SK-N-SH (cell line): ENCODE data around the gene SLC25A18. TPM values are rescaled to one million over a fixed set of nuclear protein-coding genes. Genes with fewer than 3 reads are reported as not detected.

ENCODE experiments used
- CTCF ChIA-PET: fragments of 300-600, 350-600 bp; formaldehyde crosslinking; extraction: SDS; loops from one replicate; lab custom pipeline; 2021; lab: Yijun Ruan, JAX
- POLR2A ChIA-PET: fragments of 350-600 bp; sonication (Branson Sonifier 250); formaldehyde crosslinking; extraction: SDS; loops from one replicate; lab custom pipeline; 2020; ENCODE audit warnings: antibody characterized with exemption, inconsistent platforms; lab: Yijun Ruan, JAX
- DNase-seq: peaks from one replicate; pipeline ENCODE4 v3.0.0; 2012
- H2AFZ ChIP-seq: fragments of 200-600 bp; sonication (generic); 2 replicates; pipeline ENCODE4 v1.8.1; 2016; ENCODE audit warnings: antibody characterized with exemption, mild to moderate bottlenecking, low read depth
- H3F3A ChIP-seq: fragments of 200-600 bp; sonication (generic); replicated peaks from 2 replicates; pipeline ENCODE3; 2016; ENCODE audit warnings: antibody characterized with exemption, mild to moderate bottlenecking; ENCODE audit not compliant: insufficient read depth
- H3K27ac ChIP-seq, 2 experiments: fragments of 200-500 bp in 1 of 2; fragments of 200-600 bp in 1 of 2; sonication (Bioruptor generic) in 1 of 2; sonication (generic), shearing (Covaris generic) in 1 of 2; 2 replicates each; pipeline versions ENCODE4 v1.5.1 to v1.6.1; 2014 to 2016; ENCODE audit warnings: low read depth in 2 of 2, inconsistent platforms in 1 of 2, low read length in 1 of 2, mild to moderate bottlenecking in 1 of 2, mixed read lengths in 1 of 2
- H3K27me3 ChIP-seq: fragments of 200-600 bp; sonication (generic), shearing (Covaris generic); 2 replicates; pipeline ENCODE4 v1.6.1; 2016; ENCODE audit warnings: mixed run types; ENCODE audit not compliant: insufficient read depth
- H3K36me3 ChIP-seq, 2 experiments: fragments of 200-500 bp in 1 of 2; fragments of 200-600 bp in 1 of 2; sonication (Bioruptor generic) in 1 of 2; sonication (generic) in 1 of 2; replicated peaks in 1 of 2; 2 replicates each; pipeline versions ENCODE3 to v1.5.1; 2014 to 2016; ENCODE audit warnings: low read length in 1 of 2, mild to moderate bottlenecking in 1 of 2; ENCODE audit not compliant: insufficient read depth in 2 of 2, control insufficient read depth in 1 of 2
- H3K4me1 ChIP-seq, 2 experiments: fragments of 200-500 bp in 1 of 2; fragments of 200-600 bp in 1 of 2; sonication (Bioruptor generic) in 1 of 2; sonication (generic), shearing (Covaris generic) in 1 of 2; 2 replicates each; pipeline versions ENCODE4 v1.5.1 to v1.6.1; 2014 to 2016; ENCODE audit warnings: low read depth in 1 of 2, low read length in 1 of 2, mixed run types in 1 of 2; ENCODE audit not compliant: insufficient read depth in 2 of 2, control insufficient read depth in 1 of 2
- H3K4me2 ChIP-seq: fragments of 200-600 bp; sonication (generic), shearing (Covaris generic); 2 replicates; pipeline ENCODE4 v1.6.1; 2017; ENCODE audit warnings: mixed run types
- H3K4me3 ChIP-seq, 2 experiments: fragments of 200-500 bp in 1 of 2; fragments of 200-600 bp in 1 of 2; sonication (Bioruptor generic) in 1 of 2; sonication (generic), shearing (Covaris generic) in 1 of 2; 2 replicates each; pipeline versions ENCODE4 v1.5.1 to v1.8.1; 2014 to 2016; ENCODE audit warnings: low read depth in 2 of 2, inconsistent platforms in 1 of 2, low read length in 1 of 2, mild to moderate bottlenecking in 1 of 2, mixed read lengths in 1 of 2, moderate library complexity in 1 of 2
- H3K79me2 ChIP-seq: fragments of 200-600 bp; sonication (generic); 2 replicates; pipeline ENCODE4 v1.8.1; 2017; ENCODE audit warnings: mild to moderate bottlenecking; ENCODE audit not compliant: insufficient read depth
- H3K9ac ChIP-seq: fragments of 200-600 bp; sonication (generic); 2 replicates; pipeline ENCODE4 v1.6.1; 2017; ENCODE audit warnings: mixed run types
- H3K9me2 ChIP-seq: fragments of 200-600 bp; sonication (generic); 2 replicates; pipeline ENCODE4 v1.6.1; 2017; ENCODE audit warnings: mixed run types
- H3K9me3 ChIP-seq: fragments of 200-600 bp; sonication (generic); 2 replicates; pipeline ENCODE4 v1.6.1; 2017; ENCODE audit warnings: mixed run types, mild to moderate bottlenecking, moderate library complexity
- H4K20me1 ChIP-seq: fragments of 200-600 bp; sonication (generic); 2 replicates; pipeline ENCODE4 v1.6.1; 2017; ENCODE audit warnings: mild to moderate bottlenecking, mixed run types; ENCODE audit not compliant: insufficient read depth
- EP300 ChIP-seq, 2 experiments: IDR thresholded peaks; 2 replicates each; pipeline versions ENCODE4 v1.4.0 to v1.6.1; 2012; ENCODE audit warnings: borderline replicate concordance in 1 of 2, low read depth in 1 of 2, low read length in 1 of 2
- EZH2phosphoT487 ChIP-seq: fragments of 200-600 bp; sonication (generic); IDR thresholded peaks from 2 replicates; pipeline ENCODE4 v1.6.1; 2017; ENCODE audit warnings: low read depth, mixed run types, mild to moderate bottlenecking, antibody characterized with exemption, moderate library complexity, borderline replicate concordance
- GABPA ChIP-seq: IDR thresholded peaks from 2 replicates; pipeline ENCODE4 v1.4.0; 2012; ENCODE audit warnings: low read depth, mild to moderate bottlenecking
- GATA2 ChIP-seq: sonication (generic); formaldehyde crosslinking; IDR thresholded peaks from 2 replicates; pipeline ENCODE4 v1.5.0; 2020; ENCODE audit warnings: mild to moderate bottlenecking, missing genetic modification reagents
- IRF3 ChIP-seq: fragments of 150-350 bp; IDR thresholded peaks from 2 replicates; pipeline ENCODE4 v1.6.1; 2016; ENCODE audit warnings: mild to moderate bottlenecking, low read depth, low read length
- MEF2A ChIP-seq: IDR thresholded peaks from 2 replicates; pipeline ENCODE4 v1.4.0; 2012; ENCODE audit warnings: low read depth, borderline replicate concordance
- POLR2AphosphoS5 ChIP-seq: IDR thresholded peaks from 2 replicates; pipeline ENCODE4 v1.6.1; 2012; ENCODE audit warnings: low read depth, low read length
- RCOR1 ChIP-seq: fragments of 150-350 bp; IDR thresholded peaks from 2 replicates; pipeline ENCODE4 v1.6.1; 2017; ENCODE audit warnings: antibody characterized with exemption, low read length
- RFX5 ChIP-seq: IDR thresholded peaks from 2 replicates; pipeline ENCODE4 v1.6.1; 2012; ENCODE audit warnings: mild to moderate bottlenecking, improper control_type of control experiment, low read length
- SIN3A ChIP-seq: IDR thresholded peaks from 2 replicates; pipeline ENCODE4 v1.6.1; 2012; ENCODE audit warnings: low read depth, mild to moderate bottlenecking, low read length, moderate library complexity, borderline replicate concordance
- USF2 ChIP-seq: fragments of 150-350 bp; IDR thresholded peaks from 2 replicates; pipeline ENCODE4 v1.6.1; 2017; ENCODE audit warnings: antibody characterized with exemption, low read length, low read depth, borderline replicate concordance
- WGBS: methylation state at CpG from one replicate; pipeline ENCODE4 v1.1.6; 2017; ENCODE audit warnings: low lambda C conversion rate; 5-methylcytosine and 5-hydroxymethylcytosine counted together
- polyA plus RNA-seq, 3 experiments: library from polyadenylated mRNA; depleted of rRNA; stranded (reverse); fragments of >200 nt; gene quantifications; 2 replicates each; pipeline ENCODE4 v1.2.3, GENCODE V29; 2012
- TF ChIP-seq, protein P1 (sequence below): IDR thresholded peaks from 2 replicates; pipeline ENCODE4 v1.4.0; 2012; ENCODE audit warnings: low read depth, borderline replicate concordance
- TF ChIP-seq, protein P2 (sequence below): IDR thresholded peaks from 2 replicates; pipeline ENCODE4; 2012

SLC25A18 gene
- polyA plus RNA-seq, 1 of the 3 experiments (the other 2 are of a cell fraction), result 0.02 TPM

- Histone ChIP-seq H3K9ac (peak overlapping the region; percentile 94), H3K27me3 (no peaks in the 10 kb centered on the region), H2AFZ (peak overlapping the region; percentile 90), H3K4me2 (peak overlapping the region; percentile 84), H3K27ac (peak overlapping the region; percentile 94 to 96), H3K9me3 (no peaks in the 10 kb centered on the region), H3K4me3 (peak overlapping the region; percentile 62 to 93), H3F3A (peaks cover 39% of the 10 kb centered on the region), H3K79me2 (peaks cover 56% of the 10 kb centered on the region), H3K36me3 (peaks cover 0 to 11% of the 10 kb centered on the region in 2 experiments), H3K9me2 (no peaks in the 10 kb centered on the region), H3K4me1 (peaks cover 4 to 7% of the 10 kb centered on the region in 2 experiments; a peak in 1 of 4 replicates), H4K20me1 (no peaks in the 10 kb centered on the region)
- ChIA-PET POLR2A (interaction anchor here (0.6 to 1.4 kb wide), 3 partner anchors 9 to 468 kb away, joined by 3 to 4 read pairs (median 4); no protein-coding TSS in a partner anchor), CTCF (interaction anchor here (0.7 to 1.4 kb wide), 4 partner anchors 12 to 437 kb away, joined by 3 to 4 read pairs (median 3); no protein-coding TSS in a partner anchor)
- WGBS, result 6% methylated on average over 8 of the region's 8 CpGs
- peak; percentile 56 for DNase-seq
- TF ChIP-seq, protein P1, sequence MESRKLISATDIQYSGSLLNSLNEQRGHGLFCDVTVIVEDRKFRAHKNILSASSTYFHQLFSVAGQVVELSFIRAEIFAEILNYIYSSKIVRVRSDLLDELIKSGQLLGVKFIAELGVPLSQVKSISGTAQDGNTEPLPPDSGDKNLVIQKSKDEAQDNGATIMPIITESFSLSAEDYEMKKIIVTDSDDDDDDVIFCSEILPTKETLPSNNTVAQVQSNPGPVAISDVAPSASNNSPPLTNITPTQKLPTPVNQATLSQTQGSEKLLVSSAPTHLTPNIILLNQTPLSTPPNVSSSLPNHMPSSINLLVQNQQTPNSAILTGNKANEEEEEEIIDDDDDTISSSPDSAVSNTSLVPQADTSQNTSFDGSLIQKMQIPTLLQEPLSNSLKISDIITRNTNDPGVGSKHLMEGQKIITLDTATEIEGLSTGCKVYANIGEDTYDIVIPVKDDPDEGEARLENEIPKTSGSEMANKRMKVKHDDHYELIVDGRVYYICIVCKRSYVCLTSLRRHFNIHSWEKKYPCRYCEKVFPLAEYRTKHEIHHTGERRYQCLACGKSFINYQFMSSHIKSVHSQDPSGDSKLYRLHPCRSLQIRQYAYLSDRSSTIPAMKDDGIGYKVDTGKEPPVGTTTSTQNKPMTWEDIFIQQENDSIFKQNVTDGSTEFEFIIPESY, result no peak
- TF ChIP-seq USF2 (no peak), POLR2AphosphoS5 (no peak), RFX5 (no peak), GATA2 (CRISPR knock-in tag) (no peak), SIN3A (no peak), GABPA (no peak), EP300 (IDR thresholded peaks at IDR 0.05; ENCODE audit: borderline replicate concordance in 1 of 2, low read depth in 1 of 2, low read length in 1 of 2) (no peak), RCOR1 (no peak), EZH2phosphoT487 (no peak), MEF2A (no peak), IRF3 (no peak)
- TF ChIP-seq, protein P2, sequence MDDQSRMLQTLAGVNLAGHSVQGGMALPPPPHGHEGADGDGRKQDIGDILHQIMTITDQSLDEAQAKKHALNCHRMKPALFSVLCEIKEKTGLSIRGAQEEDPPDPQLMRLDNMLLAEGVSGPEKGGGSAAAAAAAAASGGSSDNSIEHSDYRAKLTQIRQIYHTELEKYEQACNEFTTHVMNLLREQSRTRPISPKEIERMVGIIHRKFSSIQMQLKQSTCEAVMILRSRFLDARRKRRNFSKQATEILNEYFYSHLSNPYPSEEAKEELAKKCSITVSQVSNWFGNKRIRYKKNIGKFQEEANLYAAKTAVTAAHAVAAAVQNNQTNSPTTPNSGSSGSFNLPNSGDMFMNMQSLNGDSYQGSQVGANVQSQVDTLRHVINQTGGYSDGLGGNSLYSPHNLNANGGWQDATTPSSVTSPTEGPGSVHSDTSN, result no peak
These were observed 76.0 kb downstream of the SLC25A18 start for GRCh38 chr22:17639247-17639741.

Other genes starting within 250 kb of the SLC25A18 start
- gene CECR2, start 194.0 kb upstream of the SLC25A18 start, polyA plus RNA-seq (2012; rRNA removed), result not detected in 2 replicates
- 140 and 195 TPM in 2 replicates for gene ATP6V1E1, start 65.3 kb downstream of the SLC25A18 start, polyA plus RNA-seq (2012; rRNA removed)
- gene BCL2L13, start 75.3 kb downstream of the SLC25A18 start, polyA plus RNA-seq (2012; rRNA removed), result 37.1 and 51.3 TPM in 2 replicates
- 109 and 139 TPM in 2 replicates for gene BID, start 211.0 kb downstream of the SLC25A18 start, polyA plus RNA-seq (2012; rRNA removed)